Rectal smooth muscle tissue (tissue), 1 donor: Measurements from ENCODE around the gene COMT.

Source experiments
- H3K27ac ChIP-seq: one replicate; pipeline ENCODE4 v1.7.0; 2013; ENCODE audit warnings: low read depth, low read length, inconsistent platforms
- H3K27me3 ChIP-seq: one replicate; pipeline ENCODE4 v1.7.0; 2013; ENCODE audit warnings: low read length; ENCODE audit not compliant: control insufficient read depth, insufficient read depth
- H3K36me3 ChIP-seq: one replicate; pipeline ENCODE4 v1.7.0; 2013; ENCODE audit warnings: low read length; ENCODE audit not compliant: control insufficient read depth, insufficient read depth
- H3K4me1 ChIP-seq: one replicate; pipeline ENCODE4 v1.7.0; 2013; ENCODE audit warnings: low read length; ENCODE audit not compliant: control insufficient read depth, insufficient read depth
- H3K4me3 ChIP-seq: one replicate; pipeline ENCODE4 v1.7.0; 2013; ENCODE audit warnings: low read length
- H3K9ac ChIP-seq: one replicate; pipeline ENCODE4 v1.7.0; 2013; ENCODE audit warnings: low read length

COMT gene

GRCh38 chr22:19959043-19959586, 17.5 kb downstream of the COMT start:
- Histone ChIP-seq H3K4me3 (peak overlapping the region; percentile 29), H3K4me1 (peaks cover 5% of the 10 kb centered on the region), H3K27ac (peak overlapping the region; percentile 38), H3K9ac (no peak overlapping the region), H3K36me3 (peaks cover 4% of the 10 kb centered on the region), H3K27me3 (no peaks in the 10 kb centered on the region)

GRCh38 chr22:19959587-19960490, 18.3 kb downstream of the COMT start:
- H3K9ac ChIP-seq = no peak overlapping the region
- peaks cover 5% of the 10 kb centered on the region for H3K4me1 ChIP-seq
- H3K4me3 ChIP-seq = peak overlapping the region; percentile 40
- H3K27ac ChIP-seq = peak overlapping the region; percentile 38
- no peaks in the 10 kb centered on the region for H3K27me3 ChIP-seq
- peaks cover 10% of the 10 kb centered on the region for H3K36me3 ChIP-seq

- peaks cover 12% of the 10 kb centered on the region for H3K36me3 ChIP-seq
- no peaks in the 10 kb centered on the region for H3K27me3 ChIP-seq
- no peak overlapping the region for H3K9ac ChIP-seq
- H3K27ac ChIP-seq = no peak overlapping the region
- no peak overlapping the region for H3K4me3 ChIP-seq
- H3K4me1 ChIP-seq = peaks cover 5% of the 10 kb centered on the region
Measured at GRCh38 chr22:19960491-19961200, 19.1 kb downstream of the COMT start.

DNA sequence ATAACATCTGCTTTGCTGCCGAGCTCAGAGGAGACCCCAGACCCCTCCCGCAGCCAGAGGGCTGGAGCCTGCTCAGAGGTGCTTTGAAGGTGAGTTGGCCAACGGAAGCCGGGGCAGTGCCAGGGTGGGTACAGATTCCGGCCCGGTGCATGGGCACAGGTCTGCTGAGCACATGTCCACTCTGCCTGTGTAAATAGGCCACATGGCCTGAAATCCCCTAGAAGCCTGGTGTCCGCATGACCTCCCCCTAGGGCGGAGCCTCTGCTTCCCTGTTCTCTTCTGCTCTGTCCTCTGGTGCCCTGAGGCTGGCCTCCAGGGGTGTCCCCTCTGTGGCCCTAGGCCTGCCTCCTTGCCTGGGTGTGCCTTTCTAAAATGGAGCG, 19.6 kb downstream of the COMT start:
- Histone ChIP-seq H3K4me3 (no peak overlapping the region), H3K27ac (no peak overlapping the region), H3K4me1 (peaks cover 5% of the 10 kb centered on the region), H3K27me3 (no peaks in the 10 kb centered on the region), H3K36me3 (peaks cover 12% of the 10 kb centered on the region), H3K9ac (no peak overlapping the region)

GRCh38 chr22:19961868-19962245, 20.3 kb downstream of the COMT start:
- Histone ChIP-seq H3K27ac (no peak overlapping the region), H3K9ac (no peak overlapping the region), H3K36me3 (peaks cover 14% of the 10 kb centered on the region)

DNA sequence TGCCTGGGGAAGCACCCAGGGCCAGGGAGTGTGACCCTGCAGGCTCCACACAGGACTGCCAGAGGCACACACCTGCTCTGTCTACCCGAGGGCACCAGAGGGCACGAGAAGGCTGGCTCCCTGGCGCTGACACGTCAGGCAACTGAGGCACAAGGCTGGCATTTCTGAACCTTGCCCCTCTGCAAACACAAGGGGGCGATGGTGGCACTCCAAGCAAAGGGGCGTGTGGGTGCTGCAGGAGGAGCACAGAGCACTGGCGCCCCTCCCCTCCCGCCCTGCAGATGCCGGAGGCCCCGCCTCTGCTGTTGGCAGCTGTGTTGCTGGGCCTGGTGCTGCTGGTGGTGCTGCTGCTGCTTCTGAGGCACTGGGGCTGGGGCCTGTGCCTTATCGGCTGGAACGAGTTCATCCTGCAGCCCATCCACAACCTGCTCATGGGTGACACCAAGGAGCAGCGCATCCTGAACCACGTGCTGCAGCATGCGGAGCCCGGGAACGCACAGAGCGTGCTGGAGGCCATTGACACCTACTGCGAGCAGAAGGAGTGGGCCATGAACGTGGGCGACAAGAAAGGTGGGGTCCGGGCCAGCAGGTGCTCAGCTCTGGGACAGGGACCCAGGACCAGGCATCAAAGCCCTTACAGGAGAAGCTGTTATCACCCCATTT, 20.8 kb downstream of the COMT start:
- H3K36me3 ChIP-seq = peaks cover 16% of the 10 kb centered on the region
- no peak overlapping the region for H3K9ac ChIP-seq
- no peaks in the 10 kb centered on the region for H3K27me3 ChIP-seq
- no peak overlapping the region for H3K27ac ChIP-seq
- peak overlapping the region; percentile 23 for H3K4me3 ChIP-seq
- peaks cover 5% of the 10 kb centered on the region for H3K4me1 ChIP-seq

More at GRCh38 chr22:19961868-19962245, 20.3 kb downstream of the COMT start:
- Histone ChIP-seq H3K4me3 (no peak overlapping the region), H3K4me1 (peaks cover 5% of the 10 kb centered on the region), H3K27me3 (no peaks in the 10 kb centered on the region)

- H3K27me3 ChIP-seq = no peaks in the 10 kb centered on the region
- H3K4me3 ChIP-seq = peak overlapping the region; percentile 23
- no peak overlapping the region for H3K27ac ChIP-seq
- H3K9ac ChIP-seq = no peak overlapping the region
- peaks cover 20% of the 10 kb centered on the region for H3K36me3 ChIP-seq
- H3K4me1 ChIP-seq = peaks cover 5% of the 10 kb centered on the region
Measured at GRCh38 chr22:19962909-19963806, 21.6 kb downstream of the COMT start.

GRCh38 chr22:19963863-19964642, 22.5 kb downstream of the COMT start:
- Histone ChIP-seq H3K4me3 (no peak overlapping the region), H3K36me3 (peaks cover 25% of the 10 kb centered on the region)

DNA sequence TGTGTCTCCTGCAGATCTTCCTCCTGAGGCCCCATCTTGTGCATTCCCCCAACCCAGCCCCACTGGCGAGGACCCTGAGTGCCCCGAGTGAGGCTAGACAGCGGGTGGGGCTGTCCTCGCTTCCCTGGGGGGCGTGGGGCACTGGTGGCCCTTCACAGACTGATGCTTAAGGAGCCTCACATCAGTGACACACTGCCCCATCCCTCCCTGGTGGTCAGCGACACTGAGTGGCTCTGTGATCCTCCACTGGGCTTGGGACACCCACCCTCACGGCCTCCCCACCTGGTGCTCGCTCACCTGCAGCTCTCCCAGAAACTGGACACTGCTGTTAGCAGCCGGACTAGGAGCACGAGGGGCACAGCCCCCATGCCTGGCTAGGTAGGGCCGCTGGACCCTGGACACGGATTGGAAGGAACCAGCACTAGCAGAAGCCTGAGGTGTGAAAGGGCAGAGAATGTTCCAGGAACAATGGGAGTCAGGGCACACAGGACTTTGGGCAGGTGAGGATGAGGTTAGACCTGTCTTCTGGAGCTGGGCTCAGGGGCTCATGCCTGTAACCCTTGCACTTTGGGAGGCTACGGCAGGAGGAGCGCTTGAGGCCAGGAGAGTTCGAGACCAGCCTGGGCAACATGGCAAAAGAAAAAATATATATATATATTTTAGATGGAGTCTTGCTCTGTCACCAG, 23.3 kb downstream of the COMT start:
- peaks cover 28% of the 10 kb centered on the region for H3K36me3 ChIP-seq
- H3K27me3 ChIP-seq = no peaks in the 10 kb centered on the region
- H3K4me1 ChIP-seq = peaks cover 2% of the 10 kb centered on the region
- no peak overlapping the region for H3K4me3 ChIP-seq
- no peak overlapping the region for H3K9ac ChIP-seq
- H3K27ac ChIP-seq = no peak overlapping the region

More at GRCh38 chr22:19963863-19964642, 22.5 kb downstream of the COMT start:
- no peak overlapping the region for H3K9ac ChIP-seq
- H3K27ac ChIP-seq = no peak overlapping the region
- H3K4me1 ChIP-seq = peaks cover 5% of the 10 kb centered on the region
- no peaks in the 10 kb centered on the region for H3K27me3 ChIP-seq

- Histone ChIP-seq H3K4me1 (no peaks in the 10 kb centered on the region), H3K27ac (no peak overlapping the region), H3K36me3 (peaks cover 29% of the 10 kb centered on the region), H3K27me3 (no peaks in the 10 kb centered on the region), H3K9ac (no peak overlapping the region), H3K4me3 (no peak overlapping the region)
Measured at GRCh38 chr22:19965771-19966709, 24.5 kb downstream of the COMT start.
